OCI-LY1 (cell line): ENCODE measurements around the gene RNF115.

Source experiments
- CTCF ChIP-seq: fragments of 200-600 bp; sonication (generic), shearing (Covaris generic); IDR thresholded peaks from 2 replicates; pipeline ENCODE4 v1.5.1; 2017; ENCODE audit warnings: mild to moderate bottlenecking, antibody characterized with exemption, low read length, moderate library complexity, mixed read lengths
- EZH2 ChIP-seq: fragments of 200-600 bp; sonication (generic), shearing (Covaris generic); IDR thresholded peaks from 2 replicates; pipeline ENCODE4 v1.8.0; 2017; ENCODE audit warnings: borderline replicate concordance, mixed run types, mild to moderate bottlenecking, antibody characterized with exemption, low read length, moderate library complexity, mixed read lengths

DNA sequence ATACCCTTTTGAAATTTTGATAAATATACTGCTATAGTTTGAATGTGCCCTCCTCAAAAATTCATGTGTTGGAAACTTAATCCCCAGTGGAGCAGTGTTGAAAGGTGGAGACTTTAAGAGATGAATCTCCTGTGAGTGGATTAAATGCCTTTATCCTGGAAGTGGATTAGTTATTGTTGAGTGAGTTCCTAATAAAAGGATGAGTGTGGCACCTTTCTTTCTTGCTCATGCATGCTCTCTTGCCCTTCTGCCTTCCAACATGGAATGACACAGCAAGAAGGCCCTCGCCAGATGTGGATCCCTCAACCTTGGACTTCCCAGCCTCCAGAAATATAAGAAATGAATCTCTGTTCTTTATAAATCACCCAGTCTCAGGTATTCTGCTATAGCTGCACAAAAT, 52.8 kb downstream of the RNF115 start:
- TF ChIP-seq CTCF (no peak), EZH2 (no peak)
